ENCODE data around the gene MAP10. TPM values are rescaled to one million over a fixed set of nuclear protein-coding genes. Genes with fewer than 3 reads are reported as not detected.
A peak's percentile ranks its signal among the peaks of the same experiment; 100 is the strongest.

Gene MAP10
- total and polyA plus RNA-seq, 10 of the 15 experiments (the other 5 are each of a cell fraction or from before 2014, with no cell fraction given): 0.85 to 5.0 (median 4.3) TPM

- TF ChIP-seq, protein P1, sequence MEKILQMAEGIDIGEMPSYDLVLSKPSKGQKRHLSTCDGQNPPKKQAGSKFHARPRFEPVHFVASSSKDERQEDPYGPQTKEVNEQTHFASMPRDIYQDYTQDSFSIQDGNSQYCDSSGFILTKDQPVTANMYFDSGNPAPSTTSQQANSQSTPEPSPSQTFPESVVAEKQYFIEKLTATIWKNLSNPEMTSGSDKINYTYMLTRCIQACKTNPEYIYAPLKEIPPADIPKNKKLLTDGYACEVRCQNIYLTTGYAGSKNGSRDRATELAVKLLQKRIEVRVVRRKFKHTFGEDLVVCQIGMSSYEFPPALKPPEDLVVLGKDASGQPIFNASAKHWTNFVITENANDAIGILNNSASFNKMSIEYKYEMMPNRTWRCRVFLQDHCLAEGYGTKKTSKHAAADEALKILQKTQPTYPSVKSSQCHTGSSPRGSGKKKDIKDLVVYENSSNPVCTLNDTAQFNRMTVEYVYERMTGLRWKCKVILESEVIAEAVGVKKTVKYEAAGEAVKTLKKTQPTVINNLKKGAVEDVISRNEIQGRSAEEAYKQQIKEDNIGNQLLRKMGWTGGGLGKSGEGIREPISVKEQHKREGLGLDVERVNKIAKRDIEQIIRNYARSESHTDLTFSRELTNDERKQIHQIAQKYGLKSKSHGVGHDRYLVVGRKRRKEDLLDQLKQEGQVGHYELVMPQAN (conservative IDR thresholded peaks at IDR 0.05): peak; percentile 64
- TF ChIP-seq, protein P2, sequence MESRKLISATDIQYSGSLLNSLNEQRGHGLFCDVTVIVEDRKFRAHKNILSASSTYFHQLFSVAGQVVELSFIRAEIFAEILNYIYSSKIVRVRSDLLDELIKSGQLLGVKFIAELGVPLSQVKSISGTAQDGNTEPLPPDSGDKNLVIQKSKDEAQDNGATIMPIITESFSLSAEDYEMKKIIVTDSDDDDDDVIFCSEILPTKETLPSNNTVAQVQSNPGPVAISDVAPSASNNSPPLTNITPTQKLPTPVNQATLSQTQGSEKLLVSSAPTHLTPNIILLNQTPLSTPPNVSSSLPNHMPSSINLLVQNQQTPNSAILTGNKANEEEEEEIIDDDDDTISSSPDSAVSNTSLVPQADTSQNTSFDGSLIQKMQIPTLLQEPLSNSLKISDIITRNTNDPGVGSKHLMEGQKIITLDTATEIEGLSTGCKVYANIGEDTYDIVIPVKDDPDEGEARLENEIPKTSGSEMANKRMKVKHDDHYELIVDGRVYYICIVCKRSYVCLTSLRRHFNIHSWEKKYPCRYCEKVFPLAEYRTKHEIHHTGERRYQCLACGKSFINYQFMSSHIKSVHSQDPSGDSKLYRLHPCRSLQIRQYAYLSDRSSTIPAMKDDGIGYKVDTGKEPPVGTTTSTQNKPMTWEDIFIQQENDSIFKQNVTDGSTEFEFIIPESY (IDR thresholded peaks at IDR 0.05): no peak
- TF ChIP-seq GABPA (IDR thresholded peaks at IDR 0.05; ENCODE audit: low read depth) (no peak), ZNF207 (IDR thresholded peaks at IDR 0.05; ENCODE audit: borderline replicate concordance) (no peak), BACH1 (IDR thresholded peaks at IDR 0.05; ENCODE audit: borderline replicate concordance) (0 out of 2 replicates have a peak, but pooled peaks have one; percentile 17), HDAC6 (IDR thresholded peaks at IDR 0.05; ENCODE audit: unreplicated experiment) (no peak), GATAD2B (conservative IDR thresholded peaks at IDR 0.05; ENCODE audit: low read depth) (peak; percentile 86; the same call in 1 of the 2 replicates), TCF3 (IDR thresholded peaks at IDR 0.05; ENCODE audit: borderline replicate concordance, insufficient read depth, low read depth, low read length) (no peak), HDGF (IDR thresholded peaks at IDR 0.05) (no peak), ZNF687 (IDR thresholded peaks at IDR 0.05) (0 out of 2 replicates have a peak, but pooled peaks have one; percentile 41), PRDM15 (CRISPR knock-in tag; IDR thresholded peaks at IDR 0.05) (no peak), SPI1 (IDR thresholded peaks at IDR 0.05; ENCODE audit: borderline replicate concordance, insufficient read depth, low read depth, low read length) (peak; percentile 11), JUNB (IDR thresholded peaks at IDR 0.05) (no peak)
- TF ChIP-seq, protein P3, sequence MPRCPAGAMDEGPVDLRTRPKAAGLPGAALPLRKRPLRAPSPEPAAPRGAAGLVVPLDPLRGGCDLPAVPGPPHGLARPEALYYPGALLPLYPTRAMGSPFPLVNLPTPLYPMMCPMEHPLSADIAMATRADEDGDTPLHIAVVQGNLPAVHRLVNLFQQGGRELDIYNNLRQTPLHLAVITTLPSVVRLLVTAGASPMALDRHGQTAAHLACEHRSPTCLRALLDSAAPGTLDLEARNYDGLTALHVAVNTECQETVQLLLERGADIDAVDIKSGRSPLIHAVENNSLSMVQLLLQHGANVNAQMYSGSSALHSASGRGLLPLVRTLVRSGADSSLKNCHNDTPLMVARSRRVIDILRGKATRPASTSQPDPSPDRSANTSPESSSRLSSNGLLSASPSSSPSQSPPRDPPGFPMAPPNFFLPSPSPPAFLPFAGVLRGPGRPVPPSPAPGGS (IDR thresholded peaks at IDR 0.05; ENCODE audit: borderline replicate concordance, insufficient read depth, low read depth, low read length, poor library complexity, severe bottlenecking): peak; percentile 23
Measured at GRCh38 chr1:232805269-232806185, at the start of gene MAP10 (continued).

Data from GM12878 (cell line).